Cardiac muscle cell (in vitro differentiated cells and primary cell): ENCODE data around the gene CRADD. TPM values are rescaled to one million over a fixed set of nuclear protein-coding genes. Genes with fewer than 3 reads are reported as not detected.

ENCODE experiments used
- DNase-seq, 2 donors: peaks; one replicate each; pipeline versions ENCODE4 v3.0.0 to v3.0.0-alpha.2; 2010 to 2017; ENCODE audit warnings: low read depth in 1 of 2, low spot score in 1 of 2
- H3K27ac ChIP-seq: fragments of 200-600 bp; sonication (generic); 2 replicates; pipeline ENCODE4 v1.5.1; 2016
- H3K27me3 ChIP-seq: fragments of 200-600 bp; sonication (generic); 2 replicates; pipeline ENCODE4 v1.6.0; 2016; ENCODE audit warnings: control low read depth
- H3K36me3 ChIP-seq: fragments of 200-600 bp; sonication (generic); 2 replicates; pipeline ENCODE4 v1.5.1; 2016; ENCODE audit warnings: control low read depth
- H3K4me1 ChIP-seq: fragments of 200-600 bp; sonication (generic); 2 replicates; pipeline ENCODE4 v1.8.1; 2017; ENCODE audit warnings: low read depth, mild to moderate bottlenecking, mixed run types
- H3K4me3 ChIP-seq: fragments of 200-600 bp; sonication (generic); 2 replicates; pipeline ENCODE4 v1.5.1; 2016; ENCODE audit warnings: mild to moderate bottlenecking
- H3K9me3 ChIP-seq: fragments of 200-600 bp; sonication (generic); 2 replicates; pipeline ENCODE4 v1.5.1; 2017; ENCODE audit warnings: low read depth, mild to moderate bottlenecking, control low read depth
- CTCF ChIP-seq: IDR thresholded peaks from 2 replicates; pipeline ENCODE4 v1.5.1; 2012; ENCODE audit warnings: low read depth, mild to moderate bottlenecking, low read length
- polyA plus RNA-seq: library from polyadenylated mRNA; unstranded; fragments of >200 nt; fragmentation: Nextera tagmentation; extraction: Ambion mirVana; gene quantifications from 2 replicates; pipeline ENCODE4 v1.2.1, GENCODE V29; 2016
- total RNA-seq: library from RNA; depleted of rRNA; stranded (reverse); fragments of >200 nt; gene quantifications from 2 replicates; pipeline ENCODE4 v1.2.3, GENCODE V29; 2016

CRADD gene
- total and polyA plus RNA-seq, 2 experiments from 2014 or later = 13.8 to 37.9 TPM

- no peak for TF ChIP-seq CTCF
- no peaks in the 10 kb centered on the region for H3K9me3 ChIP-seq
- H3K36me3 ChIP-seq = no peaks in the 10 kb centered on the region
Measured at GRCh38 chr12:93812626-93813025, 135.5 kb downstream of the CRADD start.

GRCh38 chr12:93813186-93813585, 136.0 kb downstream of the CRADD start:
- Histone ChIP-seq H3K9me3 (no peaks in the 10 kb centered on the region), H3K27ac (no peak overlapping the region), H3K4me1 (peaks cover 23% of the 10 kb centered on the region), H3K36me3 (no peaks in the 10 kb centered on the region), H3K27me3 (no peaks in the 10 kb centered on the region), H3K4me3 (no peak overlapping the region)
- peak in 1 of 2 donors; percentile 95 for DNase-seq
- TF ChIP-seq CTCF = no peak

More at GRCh38 chr12:93812626-93813025, 135.5 kb downstream of the CRADD start:
- Histone ChIP-seq H3K27me3 (no peaks in the 10 kb centered on the region), H3K4me1 (peaks cover 23% of the 10 kb centered on the region), H3K27ac (no peak overlapping the region), H3K4me3 (no peak overlapping the region)
- peak in 1 of 2 donors; percentile 61 for DNase-seq

- H3K36me3 ChIP-seq = no peaks in the 10 kb centered on the region
- peak; percentile 19 to 98 for DNase-seq
- no peaks in the 10 kb centered on the region for H3K27me3 ChIP-seq
- H3K27ac ChIP-seq = no peak overlapping the region
- H3K9me3 ChIP-seq = no peaks in the 10 kb centered on the region
- H3K4me1 ChIP-seq = peaks cover 17% of the 10 kb centered on the region
- no peak overlapping the region for H3K4me3 ChIP-seq
- TF ChIP-seq CTCF = peak; percentile 8
Measured at GRCh38 chr12:93813972-93814821, 137.0 kb downstream of the CRADD start.

- H3K27ac ChIP-seq = no peak overlapping the region
- no peak for TF ChIP-seq CTCF
Measured at GRCh38 chr12:93818488-93819049, 141.4 kb downstream of the CRADD start.

GRCh38 chr12:93819050-93819491, 141.9 kb downstream of the CRADD start:
- Histone ChIP-seq H3K36me3 (no peaks in the 10 kb centered on the region), H3K27me3 (no peaks in the 10 kb centered on the region), H3K4me1 (no peaks in the 10 kb centered on the region), H3K4me3 (no peak overlapping the region), H3K27ac (no peak overlapping the region), H3K9me3 (no peaks in the 10 kb centered on the region)
- DNase-seq = peak in 1 of 2 donors; percentile 91
- no peak for TF ChIP-seq CTCF

More at GRCh38 chr12:93818488-93819049, 141.4 kb downstream of the CRADD start:
- no peaks in the 10 kb centered on the region for H3K9me3 ChIP-seq
- no peak for DNase-seq
- no peaks in the 10 kb centered on the region for H3K36me3 ChIP-seq
- peaks cover under 1% of the 10 kb centered on the region for H3K4me1 ChIP-seq
- no peaks in the 10 kb centered on the region for H3K27me3 ChIP-seq
- H3K4me3 ChIP-seq = no peak overlapping the region
